ENCODE data around the gene PPIL1. TPM values are rescaled to one million over a fixed set of nuclear protein-coding genes. Genes with fewer than 3 reads are reported as not detected.

Gene PPIL1
- total and polyA plus RNA-seq, 2 of the 13 experiments (the other 11 are each of a cell fraction or from before 2014, with no cell fraction given), result 74.2 to 144 TPM

GRCh38 chr6:36822506-36823269 is 51.9 kb downstream of the PPIL1 start (continued):
- TF ChIP-seq ZFP90 (CRISPR knock-in tag; IDR thresholded peaks at IDR 0.05; ENCODE audit: borderline replicate concordance) (no peak), ZNF205 (CRISPR knock-in tag; IDR thresholded peaks at IDR 0.05) (peak; percentile 69; the same call in 1 of the 2 replicates), SRSF4 (IDR thresholded peaks at IDR 0.05; ENCODE audit: low read depth, low read length, poor library complexity, severe bottlenecking) (no peak), ISL2 (CRISPR knock-in tag; IDR thresholded peaks at IDR 0.05) (no peak), CAMTA2 (CRISPR knock-in tag; IDR thresholded peaks at IDR 0.05; ENCODE audit: borderline replicate concordance) (no peak), GZF1 (CRISPR knock-in tag; IDR thresholded peaks at IDR 0.05) (no peak), ZBTB10 (CRISPR knock-in tag; IDR thresholded peaks at IDR 0.05; ENCODE audit: borderline replicate concordance) (no peak)
- TF ChIP-seq, protein P1, sequence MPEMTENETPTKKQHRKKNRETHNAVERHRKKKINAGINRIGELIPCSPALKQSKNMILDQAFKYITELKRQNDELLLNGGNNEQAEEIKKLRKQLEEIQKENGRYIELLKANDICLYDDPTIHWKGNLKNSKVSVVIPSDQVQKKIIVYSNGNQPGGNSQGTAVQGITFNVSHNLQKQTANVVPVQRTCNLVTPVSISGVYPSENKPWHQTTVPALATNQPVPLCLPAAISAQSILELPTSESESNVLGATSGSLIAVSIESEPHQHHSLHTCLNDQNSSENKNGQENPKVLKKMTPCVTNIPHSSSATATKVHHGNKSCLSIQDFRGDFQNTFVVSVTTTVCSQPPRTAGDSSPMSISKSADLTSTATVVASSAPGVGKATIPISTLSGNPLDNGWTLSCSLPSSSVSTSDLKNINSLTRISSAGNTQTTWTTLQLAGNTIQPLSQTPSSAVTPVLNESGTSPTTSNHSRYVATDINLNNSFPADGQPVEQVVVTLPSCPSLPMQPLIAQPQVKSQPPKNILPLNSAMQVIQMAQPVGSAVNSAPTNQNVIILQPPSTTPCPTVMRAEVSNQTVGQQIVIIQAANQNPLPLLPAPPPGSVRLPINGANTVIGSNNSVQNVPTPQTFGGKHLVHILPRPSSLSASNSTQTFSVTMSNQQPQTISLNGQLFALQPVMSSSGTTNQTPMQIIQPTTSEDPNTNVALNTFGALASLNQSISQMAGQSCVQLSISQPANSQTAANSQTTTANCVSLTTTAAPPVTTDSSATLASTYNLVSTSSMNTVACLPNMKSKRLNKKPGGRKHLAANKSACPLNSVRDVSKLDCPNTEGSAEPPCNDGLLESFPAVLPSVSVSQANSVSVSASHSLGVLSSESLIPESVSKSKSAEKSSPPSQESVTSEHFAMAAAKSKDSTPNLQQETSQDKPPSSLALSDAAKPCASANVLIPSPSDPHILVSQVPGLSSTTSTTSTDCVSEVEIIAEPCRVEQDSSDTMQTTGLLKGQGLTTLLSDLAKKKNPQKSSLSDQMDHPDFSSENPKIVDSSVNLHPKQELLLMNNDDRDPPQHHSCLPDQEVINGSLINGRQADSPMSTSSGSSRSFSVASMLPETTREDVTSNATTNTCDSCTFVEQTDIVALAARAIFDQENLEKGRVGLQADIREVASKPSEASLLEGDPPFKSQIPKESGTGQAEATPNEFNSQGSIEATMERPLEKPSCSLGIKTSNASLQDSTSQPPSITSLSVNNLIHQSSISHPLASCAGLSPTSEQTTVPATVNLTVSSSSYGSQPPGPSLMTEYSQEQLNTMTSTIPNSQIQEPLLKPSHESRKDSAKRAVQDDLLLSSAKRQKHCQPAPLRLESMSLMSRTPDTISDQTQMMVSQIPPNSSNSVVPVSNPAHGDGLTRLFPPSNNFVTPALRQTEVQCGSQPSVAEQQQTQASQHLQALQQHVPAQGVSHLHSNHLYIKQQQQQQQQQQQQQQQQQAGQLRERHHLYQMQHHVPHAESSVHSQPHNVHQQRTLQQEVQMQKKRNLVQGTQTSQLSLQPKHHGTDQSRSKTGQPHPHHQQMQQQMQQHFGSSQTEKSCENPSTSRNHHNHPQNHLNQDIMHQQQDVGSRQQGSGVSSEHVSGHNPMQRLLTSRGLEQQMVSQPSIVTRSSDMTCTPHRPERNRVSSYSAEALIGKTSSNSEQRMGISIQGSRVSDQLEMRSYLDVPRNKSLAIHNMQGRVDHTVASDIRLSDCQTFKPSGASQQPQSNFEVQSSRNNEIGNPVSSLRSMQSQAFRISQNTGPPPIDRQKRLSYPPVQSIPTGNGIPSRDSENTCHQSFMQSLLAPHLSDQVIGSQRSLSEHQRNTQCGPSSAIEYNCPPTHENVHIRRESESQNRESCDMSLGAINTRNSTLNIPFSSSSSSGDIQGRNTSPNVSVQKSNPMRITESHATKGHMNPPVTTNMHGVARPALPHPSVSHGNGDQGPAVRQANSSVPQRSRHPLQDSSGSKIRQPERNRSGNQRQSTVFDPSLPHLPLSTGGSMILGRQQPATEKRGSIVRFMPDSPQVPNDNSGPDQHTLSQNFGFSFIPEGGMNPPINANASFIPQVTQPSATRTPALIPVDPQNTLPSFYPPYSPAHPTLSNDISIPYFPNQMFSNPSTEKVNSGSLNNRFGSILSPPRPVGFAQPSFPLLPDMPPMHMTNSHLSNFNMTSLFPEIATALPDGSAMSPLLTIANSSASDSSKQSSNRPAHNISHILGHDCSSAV (CRISPR knock-in tag; IDR thresholded peaks at IDR 0.05; ENCODE audit: borderline replicate concordance), result no peak

Data from HepG2 (cell line).